Coronary artery (tissue), 2 donors: ENCODE results near the gene RPS5.

Experiments used
- DNase-seq: peaks from one replicate; pipeline ENCODE4 v3.0.0-alpha.2; 2017; ENCODE audit warnings: low spot score
- H3K27ac ChIP-seq, 2 donors: fragments of 200-600 bp; sonication (generic); one replicate each; pipeline ENCODE4 v1.5.1; 2016 to 2019
- H3K4me3 ChIP-seq: fragments of 200-600 bp; sonication (generic); 2 replicates; pipeline ENCODE4 v1.5.1; 2016; ENCODE audit warnings: mild to moderate bottlenecking, moderate library complexity
- CTCF ChIP-seq: fragments of 200-600 bp; sonication (generic); IDR thresholded peaks from one replicate; pipeline ENCODE4 v1.5.1; 2019; ENCODE audit warnings: antibody characterized with exemption

Gene RPS5

GRCh38 chr19:58350001-58350861 is 36.8 kb upstream of the RPS5 start:
- no peak for TF ChIP-seq CTCF

GRCh38 chr19:58350871-58351557 is 36.1 kb upstream of the RPS5 start:
- no peak for DNase-seq
- Histone ChIP-seq H3K27ac (no peak overlapping the region), H3K4me3 (peak overlapping the region; percentile 18)
- TF ChIP-seq CTCF: no peak

More at GRCh38 chr19:58350001-58350861, 36.8 kb upstream of the RPS5 start:
- no peak overlapping the region for H3K27ac ChIP-seq
- no peak for DNase-seq
- peak overlapping the region; percentile 18 for H3K4me3 ChIP-seq

GRCh38 chr19:58351558-58351878 is 35.6 kb upstream of the RPS5 start:
- DNase-seq: no peak
- Histone ChIP-seq H3K4me3 (no peak overlapping the region), H3K27ac (no peak overlapping the region)
- TF ChIP-seq CTCF: no peak

- DNase-seq: no peak
Observed at GRCh38 chr19:58351990-58352755, 34.9 kb upstream of the RPS5 start.

GRCh38 chr19:58352760-58353671 is 34.1 kb upstream of the RPS5 start, which contains the start of gene A1BG:
Gene A1BG, minus strand, starts transcription at chr19:58353492. Its CDS starts 55 bp downstream, at chr19:58353437.
- Histone ChIP-seq H3K4me3 (no peak within 1 kb of the TSS), H3K27ac (no peak within 1 kb of the TSS)
- DNase-seq: no peak
- no peak for TF ChIP-seq CTCF

More at GRCh38 chr19:58351990-58352755, 34.9 kb upstream of the RPS5 start:
- H3K27ac ChIP-seq: no peak overlapping the region
- no peak overlapping the region for H3K4me3 ChIP-seq
- no peak for TF ChIP-seq CTCF
